Measurements from ENCODE around the gene LRRFIP2.

- TF ChIP-seq CTCF (conservative IDR thresholded peaks at IDR 0.05) (no peak), EZH2 (IDR thresholded peaks at IDR 0.05; ENCODE audit: low read depth) (no peak)
These were observed 144.7 kb downstream of the LRRFIP2 start for GRCh38 chr3:37029516-37030163.

All from PC-9 (cell line).